Endodermal cell (in vitro differentiated cells): ENCODE data around the gene ZFAND2B. TPM values are rescaled to one million over a fixed set of nuclear protein-coding genes. Genes with fewer than 3 reads are reported as not detected.
A peak's percentile ranks its signal among the peaks of the same experiment; 100 is the strongest.

Source experiments
- DNase-seq: peaks from one replicate; pipeline ENCODE4 v3.0.0-alpha.2; 2017
- H3K27ac ChIP-seq: 2 replicates; pipeline ENCODE4 v1.5.1; 2013; ENCODE audit warnings: mild to moderate bottlenecking, low read depth, low read length, moderate library complexity
- H3K27me3 ChIP-seq: 2 replicates; pipeline ENCODE4 v1.6.1; 2013; ENCODE audit warnings: mild to moderate bottlenecking, low read length, moderate library complexity; ENCODE audit not compliant: insufficient read depth, control insufficient read depth, poor library complexity, severe bottlenecking
- H3K36me3 ChIP-seq: 2 replicates; pipeline ENCODE4 v1.7.0; 2013; ENCODE audit warnings: mild to moderate bottlenecking, low read length, moderate library complexity; ENCODE audit not compliant: control insufficient read depth, insufficient read depth
- H3K4me1 ChIP-seq: one replicate; pipeline ENCODE4 v1.7.0; 2013; ENCODE audit warnings: low read length; ENCODE audit not compliant: control insufficient read depth, insufficient read depth
- H3K4me3 ChIP-seq: 2 replicates; pipeline ENCODE4 v1.5.1; 2013; ENCODE audit warnings: mild to moderate bottlenecking, low read length, moderate library complexity
- H3K9ac ChIP-seq: 2 replicates; pipeline ENCODE4 v1.6.1; 2013; ENCODE audit warnings: mild to moderate bottlenecking, low read length, moderate library complexity; ENCODE audit not compliant: poor library complexity, severe bottlenecking; ENCODE audit errors: extremely low read depth
- H3K9me3 ChIP-seq: 2 replicates; pipeline ENCODE4 v1.6.1; 2013; ENCODE audit warnings: mild to moderate bottlenecking, low read length, moderate library complexity; ENCODE audit not compliant: control insufficient read depth
- H3K27ac Mint-ChIP-seq: 2 replicates; pipeline ENCODE4 v1.8.0; 2020; ENCODE audit warnings: mixed read lengths
- H3K27me3 Mint-ChIP-seq: 2 replicates; pipeline ENCODE4 v1.8.0; 2021; ENCODE audit warnings: mild to moderate bottlenecking, mixed read lengths; ENCODE audit not compliant: insufficient read depth
- H3K36me3 Mint-ChIP-seq: 2 replicates; pipeline ENCODE4 v1.8.0; 2020; ENCODE audit warnings: low read depth, mixed read lengths
- H3K4me1 Mint-ChIP-seq: 2 replicates; pipeline ENCODE4 v1.8.0; 2020; ENCODE audit warnings: mixed read lengths
- H3K4me3 Mint-ChIP-seq: 2 replicates; pipeline ENCODE4 v1.8.0; 2020; ENCODE audit warnings: mild to moderate bottlenecking, moderate library complexity, mixed read lengths
- H3K9me3 Mint-ChIP-seq: 2 replicates; pipeline ENCODE4 v1.8.0; 2020; ENCODE audit warnings: mild to moderate bottlenecking, mixed read lengths
- CTCF ChIP-seq: fragments of 200-600 bp; sonication (generic); conservative IDR thresholded peaks from 2 replicates; pipeline ENCODE4 v1.5.0; 2021; ENCODE audit warnings: antibody characterized with exemption, mild to moderate bottlenecking
- WGBS, 2 experiments: methylation state at CpG; one replicate each; pipeline versions ENCODE4 v1.1.5 to v1.1.7; 2013; ENCODE audit warnings: missing lambda C conversion rate in 2 of 2, mixed read lengths in 1 of 2; ENCODE audit not compliant: insufficient coverage in 1 of 2, insufficient read length in 1 of 2; 5-methylcytosine and 5-hydroxymethylcytosine counted together
- total RNA-seq, 2 donors: library from RNA; stranded (reverse); fragmentation: NEBNext Ultra II Directional in 1 of 2; extraction: Animal tissue kit (Norgen Biotek cat#: 25700) in 1 of 2; gene quantifications; 2 replicates in 1 of 2; 3 replicates in 1 of 2; pipeline ENCODE4 v1.2.1, GENCODE V29; 2021

ZFAND2B gene
- total RNA-seq, 2 donors from 2014 or later = 21.7 to 22.5 TPM

- Mint-ChIP-seq H3K4me1 (peaks cover 15% of the 10 kb centered on the region), H3K36me3 (peaks cover 8% of the 10 kb centered on the region), H3K9me3 (no peaks in the 10 kb centered on the region), H3K4me3 (peak overlapping the region; percentile 79), H3K27ac (no peak overlapping the region), H3K27me3 (peaks cover 28% of the 10 kb centered on the region)
- peaks cover 5% of the 10 kb centered on the region for H3K4me1 ChIP-seq
- H3K27me3 ChIP-seq = peaks cover 19% of the 10 kb centered on the region
- no peak for TF ChIP-seq CTCF
- 73 to 78% methylated on average over 4 of the region's 4 CpGs for WGBS, 2 experiments
- no peak overlapping the region for H3K27ac ChIP-seq
- DNase-seq = no peak
- H3K4me3 ChIP-seq = peak overlapping the region; percentile 78
- peaks cover 13% of the 10 kb centered on the region for H3K36me3 ChIP-seq
- no peak overlapping the region for H3K9ac ChIP-seq
- no peaks in the 10 kb centered on the region for H3K9me3 ChIP-seq
Measured at GRCh38 chr2:219161097-219161496, 45.5 kb upstream of the ZFAND2B start.

DNA sequence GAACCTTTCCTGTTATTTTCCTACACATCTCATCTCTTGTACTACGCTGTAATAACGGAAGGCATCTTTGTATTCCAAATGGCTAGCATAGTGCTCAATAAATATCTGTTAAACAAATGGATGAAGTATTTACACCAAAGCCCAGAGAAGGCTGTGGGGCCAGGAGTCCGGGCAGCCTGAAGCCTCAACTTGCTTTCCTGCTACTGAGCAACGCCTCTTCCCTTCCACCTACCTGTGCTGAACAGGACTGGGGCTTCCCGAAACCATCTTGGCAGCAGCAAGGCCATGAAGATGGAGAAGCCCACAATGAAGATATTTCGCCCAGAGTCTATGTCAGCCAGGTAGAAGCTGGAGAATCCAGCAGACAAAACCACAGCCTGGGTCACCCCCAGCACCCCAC lies 43.4 kb upstream of the ZFAND2B start:
- no peak for TF ChIP-seq CTCF
- H3K27me3 Mint-ChIP-seq = peaks cover 28% of the 10 kb centered on the region
- H3K27ac ChIP-seq = no peak overlapping the region
- H3K9me3 ChIP-seq = no peaks in the 10 kb centered on the region
- H3K36me3 ChIP-seq = no peaks in the 10 kb centered on the region
- H3K27me3 ChIP-seq = peaks cover 19% of the 10 kb centered on the region
- peaks cover 10% of the 10 kb centered on the region for H3K4me1 Mint-ChIP-seq
- H3K4me3 Mint-ChIP-seq = no peak overlapping the region
- no peak overlapping the region for H3K4me3 ChIP-seq
- 90 to 93% methylated on average over 3 to 6 of the region's 6 CpGs for WGBS, 2 experiments
- no peak for DNase-seq
- peaks cover 3% of the 10 kb centered on the region for H3K4me1 ChIP-seq
- H3K36me3 Mint-ChIP-seq = no peaks in the 10 kb centered on the region
- no peaks in the 10 kb centered on the region for H3K9me3 Mint-ChIP-seq
- no peak overlapping the region for H3K27ac Mint-ChIP-seq
- H3K9ac ChIP-seq = no peak overlapping the region

DNA sequence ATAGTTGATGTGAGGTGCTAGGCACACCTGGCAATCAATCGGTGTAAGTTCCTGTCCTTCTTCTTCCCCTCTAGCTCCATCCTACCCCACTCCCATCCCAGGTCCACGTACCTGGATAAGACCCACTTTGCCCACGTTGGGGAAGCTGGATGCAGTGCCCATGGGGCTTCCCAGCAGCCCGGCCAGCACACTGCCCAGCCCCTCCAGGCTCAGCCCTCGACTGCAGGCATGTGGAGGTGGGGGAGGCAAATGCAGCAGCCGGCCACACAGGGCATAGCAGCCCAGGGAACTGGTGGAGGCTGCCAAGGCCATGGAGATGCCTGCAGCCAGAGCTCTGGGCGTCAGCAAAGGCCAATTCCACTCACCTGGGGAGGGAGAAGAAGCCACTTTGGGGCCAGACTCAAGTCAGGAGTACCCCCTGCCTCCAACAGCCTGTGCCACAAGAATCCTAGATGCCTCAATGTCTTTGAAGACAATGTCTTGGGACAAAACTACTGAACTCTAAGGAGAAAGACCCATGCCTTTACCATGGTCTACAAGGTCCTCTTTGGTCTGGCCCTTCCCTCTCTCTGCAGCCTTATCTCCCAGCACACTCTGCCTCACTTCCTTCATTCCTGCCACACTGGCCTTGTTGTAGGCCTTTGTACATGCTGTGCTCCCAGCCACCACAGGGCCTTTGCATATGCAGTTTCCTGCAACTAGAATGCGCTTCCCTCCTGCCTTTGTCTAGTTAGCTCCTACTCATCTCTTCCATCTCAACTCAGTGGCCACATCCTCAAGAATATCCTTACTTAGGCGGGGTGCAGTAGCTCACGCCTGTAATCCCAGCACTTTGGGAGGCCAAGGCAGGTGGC lies 41.3 kb upstream of the ZFAND2B start:
- Mint-ChIP-seq H3K36me3 (no peaks in the 10 kb centered on the region), H3K4me1 (peaks cover 4% of the 10 kb centered on the region), H3K9me3 (no peaks in the 10 kb centered on the region), H3K27me3 (peaks cover 33% of the 10 kb centered on the region), H3K27ac (no peak overlapping the region), H3K4me3 (no peak overlapping the region)
- no peaks in the 10 kb centered on the region for H3K36me3 ChIP-seq
- peaks cover 19% of the 10 kb centered on the region for H3K27me3 ChIP-seq
- H3K9me3 ChIP-seq = no peaks in the 10 kb centered on the region
- no peak for DNase-seq
- WGBS, 2 experiments = 88 to 96% methylated on average over 4 to 10 of the region's 10 CpGs
- peaks cover 3% of the 10 kb centered on the region for H3K4me1 ChIP-seq
- no peak overlapping the region for H3K9ac ChIP-seq
- TF ChIP-seq CTCF = no peak
- no peak overlapping the region for H3K4me3 ChIP-seq
- no peak overlapping the region for H3K27ac ChIP-seq
